ENCODE results near the gene STAM2.

DNA sequence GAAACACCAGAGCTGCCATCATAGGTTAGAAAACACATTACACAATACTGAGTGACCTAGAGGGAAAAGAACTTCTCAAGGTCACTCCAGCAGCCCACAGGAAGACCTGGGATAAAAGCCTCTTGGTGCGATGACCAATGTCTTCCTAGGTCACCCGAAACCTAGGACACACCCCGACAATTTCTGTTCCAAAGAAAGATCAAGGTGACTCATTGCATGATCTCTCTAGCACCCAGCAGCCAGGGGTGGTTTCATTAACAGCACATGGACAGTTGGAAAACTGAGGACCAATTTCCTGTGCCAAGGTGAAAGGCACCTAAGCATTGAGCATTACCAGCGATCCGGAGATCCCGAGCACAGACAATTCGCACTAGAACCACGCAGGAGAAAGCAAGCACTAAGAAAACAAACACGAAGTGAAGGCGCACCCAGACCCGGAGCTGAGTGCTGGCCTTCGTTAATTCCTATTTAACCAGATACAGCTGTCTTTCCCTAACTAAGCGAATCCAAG is 78.2 kb downstream of the STAM2 start:
- TF ChIP-seq, protein P1, sequence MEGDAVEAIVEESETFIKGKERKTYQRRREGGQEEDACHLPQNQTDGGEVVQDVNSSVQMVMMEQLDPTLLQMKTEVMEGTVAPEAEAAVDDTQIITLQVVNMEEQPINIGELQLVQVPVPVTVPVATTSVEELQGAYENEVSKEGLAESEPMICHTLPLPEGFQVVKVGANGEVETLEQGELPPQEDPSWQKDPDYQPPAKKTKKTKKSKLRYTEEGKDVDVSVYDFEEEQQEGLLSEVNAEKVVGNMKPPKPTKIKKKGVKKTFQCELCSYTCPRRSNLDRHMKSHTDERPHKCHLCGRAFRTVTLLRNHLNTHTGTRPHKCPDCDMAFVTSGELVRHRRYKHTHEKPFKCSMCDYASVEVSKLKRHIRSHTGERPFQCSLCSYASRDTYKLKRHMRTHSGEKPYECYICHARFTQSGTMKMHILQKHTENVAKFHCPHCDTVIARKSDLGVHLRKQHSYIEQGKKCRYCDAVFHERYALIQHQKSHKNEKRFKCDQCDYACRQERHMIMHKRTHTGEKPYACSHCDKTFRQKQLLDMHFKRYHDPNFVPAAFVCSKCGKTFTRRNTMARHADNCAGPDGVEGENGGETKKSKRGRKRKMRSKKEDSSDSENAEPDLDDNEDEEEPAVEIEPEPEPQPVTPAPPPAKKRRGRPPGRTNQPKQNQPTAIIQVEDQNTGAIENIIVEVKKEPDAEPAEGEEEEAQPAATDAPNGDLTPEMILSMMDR (IDR thresholded peaks at IDR 0.05), result no peak
- no peak for TF ChIP-seq POLR2A (IDR thresholded peaks at IDR 0.05)

Measured in adrenal gland (tissue), 5 donors.